ENCODE measurements around the gene ODAD2. TPM values are rescaled to one million over a fixed set of nuclear protein-coding genes. Genes with fewer than 3 reads are reported as not detected.

Gene ODAD2
- total and polyA plus RNA-seq, 2 donors (not counting 3 experiments of a cell fraction or from before 2014, with no cell fraction given) = 1.1 to 4.4 TPM

DNA sequence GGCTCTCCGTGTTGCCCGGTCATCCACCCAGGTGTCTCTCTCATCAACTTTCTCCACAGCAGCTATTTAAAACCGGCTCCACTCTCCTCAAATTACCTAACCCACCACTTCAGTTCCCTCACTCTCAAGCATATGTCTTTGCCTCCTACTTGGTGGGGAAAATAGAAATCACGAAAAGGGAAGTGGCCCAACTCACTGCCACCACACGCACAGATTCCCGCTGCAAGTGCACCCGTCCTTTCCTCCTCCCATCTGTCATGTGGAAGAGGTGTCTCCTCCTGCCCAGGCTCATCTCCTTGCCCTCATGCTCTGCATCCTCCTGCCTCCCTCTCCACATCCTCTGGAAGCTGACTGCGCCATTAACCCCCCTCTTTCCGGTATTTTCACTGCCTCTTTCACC, 172.5 kb downstream of the ODAD2 start:
- TF ChIP-seq MYC (IDR thresholded peaks at IDR 0.05; ENCODE audit: low read depth, low read length) (no peak), POLR2A (IDR thresholded peaks at IDR 0.05; ENCODE audit: low read depth, low read length) (no peak), GATA2 (IDR thresholded peaks at IDR 0.05; ENCODE audit: insufficient read depth, insufficient read length, low read depth, low read length) (no peak), FOS (IDR thresholded peaks at IDR 0.05; ENCODE audit: borderline replicate concordance, insufficient read depth, low read length) (no peak), JUN (IDR thresholded peaks at IDR 0.05; ENCODE audit: borderline replicate concordance, insufficient read depth, insufficient read length, low read depth) (no peak), EZH2 (IDR thresholded peaks at IDR 0.05; ENCODE audit: borderline replicate concordance, low read depth, low read length, severe bottlenecking) (no peak), POLR2AphosphoS5 (IDR thresholded peaks at IDR 0.05; ENCODE audit: insufficient read depth, low read depth, low read length) (no peak)
- TF ChIP-seq, protein P1, sequence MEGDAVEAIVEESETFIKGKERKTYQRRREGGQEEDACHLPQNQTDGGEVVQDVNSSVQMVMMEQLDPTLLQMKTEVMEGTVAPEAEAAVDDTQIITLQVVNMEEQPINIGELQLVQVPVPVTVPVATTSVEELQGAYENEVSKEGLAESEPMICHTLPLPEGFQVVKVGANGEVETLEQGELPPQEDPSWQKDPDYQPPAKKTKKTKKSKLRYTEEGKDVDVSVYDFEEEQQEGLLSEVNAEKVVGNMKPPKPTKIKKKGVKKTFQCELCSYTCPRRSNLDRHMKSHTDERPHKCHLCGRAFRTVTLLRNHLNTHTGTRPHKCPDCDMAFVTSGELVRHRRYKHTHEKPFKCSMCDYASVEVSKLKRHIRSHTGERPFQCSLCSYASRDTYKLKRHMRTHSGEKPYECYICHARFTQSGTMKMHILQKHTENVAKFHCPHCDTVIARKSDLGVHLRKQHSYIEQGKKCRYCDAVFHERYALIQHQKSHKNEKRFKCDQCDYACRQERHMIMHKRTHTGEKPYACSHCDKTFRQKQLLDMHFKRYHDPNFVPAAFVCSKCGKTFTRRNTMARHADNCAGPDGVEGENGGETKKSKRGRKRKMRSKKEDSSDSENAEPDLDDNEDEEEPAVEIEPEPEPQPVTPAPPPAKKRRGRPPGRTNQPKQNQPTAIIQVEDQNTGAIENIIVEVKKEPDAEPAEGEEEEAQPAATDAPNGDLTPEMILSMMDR (IDR thresholded peaks at IDR 0.05; ENCODE audit: extremely low read depth in 1 of 2, insufficient read depth in 1 of 2, low read depth in 1 of 2, low read length in 2 of 2) = no peak
- TF ChIP-seq, protein P2, sequence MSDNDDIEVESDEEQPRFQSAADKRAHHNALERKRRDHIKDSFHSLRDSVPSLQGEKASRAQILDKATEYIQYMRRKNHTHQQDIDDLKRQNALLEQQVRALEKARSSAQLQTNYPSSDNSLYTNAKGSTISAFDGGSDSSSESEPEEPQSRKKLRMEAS (IDR thresholded peaks at IDR 0.05; ENCODE audit: insufficient read depth, insufficient read length) = no peak
- dilution Hi-C loops (cut with MboI; ENCODE audit: extremely low pct_ligation_motif_present, low sequenced_read_pairs) (no loop called here), intact Hi-C loops (cut with micrococcal nuclease) (no loop called here)
- ChIA-PET CTCF (no interaction called here), POLR2A (no interaction called here)
- BruUV-seq (replicated peaks) = no TSS peak
- H3K9me1 ChIP-seq (replicated peaks; ENCODE audit: control insufficient read depth, extremely low read depth, insufficient read depth, low read length) = no peaks in the 10 kb centered on the region
- H3K4me2 ChIP-seq (ENCODE audit: insufficient read depth, low read length) = no peak overlapping the region
- H3K27me3 ChIP-seq (ENCODE audit: control insufficient read depth in 2 of 2, insufficient read depth in 2 of 2, low read length in 2 of 2) = no peaks in the 10 kb centered on the region
- no peaks in the 10 kb centered on the region for H3K79me2 ChIP-seq (ENCODE audit: control insufficient read depth, insufficient read depth, low read length)
- no peaks in the 10 kb centered on the region for H3K36me3 ChIP-seq (ENCODE audit: control insufficient read depth in 2 of 2, extremely low read depth in 1 of 2, insufficient read depth in 2 of 2, low read length in 2 of 2)
- H4K20me1 ChIP-seq (replicated peaks; ENCODE audit: control insufficient read depth, extremely low read depth, insufficient read depth, low read length) = no peaks in the 10 kb centered on the region
- no peak overlapping the region for H3K9ac ChIP-seq (replicated peaks; ENCODE audit: extremely low read depth, insufficient read depth, low read length)
- no peaks in the 10 kb centered on the region for H3K4me1 ChIP-seq (ENCODE audit: control insufficient read depth, extremely low read depth, insufficient read depth, low read length)
- H2AFZ ChIP-seq (ENCODE audit: low read depth, low read length) = no peak overlapping the region
- no peak for FAIRE-seq
- DNase-seq (ENCODE audit: low read depth, low spot score) = no peak
- no peak overlapping the region for H3K27ac ChIP-seq (ENCODE audit: insufficient read depth, low read depth, low read length)
- no peak overlapping the region for H3K4me3 ChIP-seq (replicated peaks in 1 of 3; ENCODE audit: insufficient read depth in 1 of 3, low read depth in 1 of 3, low read length in 3 of 3)
- H3K9me3 ChIP-seq (replicated peaks; ENCODE audit: control insufficient read depth, insufficient read depth, low read length) = no peaks in the 10 kb centered on the region
